AG10803 (cell line): ENCODE measurements around the gene B3GAT1.

Source experiments
- DNase-seq: peaks from one replicate; pipeline ENCODE4 v3.0.0; 2010; ENCODE audit warnings: low read depth
- H3K4me3 ChIP-seq: 2 replicates; pipeline ENCODE4 v1.5.1; 2011; ENCODE audit warnings: mild to moderate bottlenecking, low read length, control low read depth
- TF ChIP-seq, protein P1 (sequence below): conservative IDR thresholded peaks from 2 replicates; pipeline ENCODE4 v1.5.1; 2011; ENCODE audit warnings: mild to moderate bottlenecking, low read length, control low read depth, inconsistent platforms

The B3GAT1 gene

DNA sequence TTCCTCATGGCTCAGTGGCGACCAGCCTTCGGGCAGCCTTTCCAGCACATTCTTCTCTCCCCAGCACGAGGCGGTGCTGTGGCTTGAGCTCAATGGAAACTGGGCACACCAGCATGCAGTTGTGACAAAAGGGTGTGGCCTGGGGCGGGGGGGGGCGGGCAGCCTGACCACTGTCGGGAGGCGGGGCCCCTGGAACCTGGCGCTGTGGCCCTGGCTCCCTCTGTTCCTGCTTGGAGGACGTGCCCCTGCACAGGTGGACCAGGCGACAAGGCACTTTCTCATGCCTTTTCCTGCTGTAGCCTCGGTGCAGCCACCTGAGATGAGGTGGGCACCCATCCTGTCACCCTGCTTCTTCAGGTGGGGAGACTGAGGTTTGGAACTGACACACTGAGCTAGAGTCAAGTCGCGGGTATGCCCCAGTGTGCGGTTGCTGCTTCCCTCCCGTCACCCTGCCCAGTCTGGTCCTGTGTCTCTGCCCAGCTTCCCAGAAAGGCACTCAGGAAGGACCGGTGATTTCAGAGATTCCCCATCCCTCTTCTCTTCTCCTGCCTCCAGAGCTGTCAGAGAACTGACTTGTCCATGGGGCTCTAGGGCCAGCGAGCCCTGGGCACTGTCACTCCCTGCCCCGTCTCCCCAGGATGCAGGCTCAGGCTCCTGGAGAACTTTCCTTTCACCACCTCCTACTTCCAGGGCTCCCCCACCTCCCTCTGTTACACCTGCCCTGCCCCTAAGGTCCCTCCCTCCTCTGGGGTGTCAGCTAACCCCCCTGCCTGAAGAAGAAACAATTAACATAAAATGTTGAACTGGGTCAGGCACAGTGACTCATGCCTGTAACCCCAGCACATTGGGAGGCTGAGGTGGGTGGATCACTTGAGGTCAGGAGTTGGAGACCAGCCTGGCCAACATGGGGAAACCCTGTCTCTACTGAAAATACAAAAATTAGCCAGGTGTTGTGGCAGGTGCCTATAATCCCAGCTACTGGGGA is 9.9 kb downstream of the B3GAT1 start:
- H3K4me3 ChIP-seq, result no peak overlapping the region
- TF ChIP-seq, protein P1, sequence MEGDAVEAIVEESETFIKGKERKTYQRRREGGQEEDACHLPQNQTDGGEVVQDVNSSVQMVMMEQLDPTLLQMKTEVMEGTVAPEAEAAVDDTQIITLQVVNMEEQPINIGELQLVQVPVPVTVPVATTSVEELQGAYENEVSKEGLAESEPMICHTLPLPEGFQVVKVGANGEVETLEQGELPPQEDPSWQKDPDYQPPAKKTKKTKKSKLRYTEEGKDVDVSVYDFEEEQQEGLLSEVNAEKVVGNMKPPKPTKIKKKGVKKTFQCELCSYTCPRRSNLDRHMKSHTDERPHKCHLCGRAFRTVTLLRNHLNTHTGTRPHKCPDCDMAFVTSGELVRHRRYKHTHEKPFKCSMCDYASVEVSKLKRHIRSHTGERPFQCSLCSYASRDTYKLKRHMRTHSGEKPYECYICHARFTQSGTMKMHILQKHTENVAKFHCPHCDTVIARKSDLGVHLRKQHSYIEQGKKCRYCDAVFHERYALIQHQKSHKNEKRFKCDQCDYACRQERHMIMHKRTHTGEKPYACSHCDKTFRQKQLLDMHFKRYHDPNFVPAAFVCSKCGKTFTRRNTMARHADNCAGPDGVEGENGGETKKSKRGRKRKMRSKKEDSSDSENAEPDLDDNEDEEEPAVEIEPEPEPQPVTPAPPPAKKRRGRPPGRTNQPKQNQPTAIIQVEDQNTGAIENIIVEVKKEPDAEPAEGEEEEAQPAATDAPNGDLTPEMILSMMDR, result no peak
- DNase-seq, result no peak

DNA sequence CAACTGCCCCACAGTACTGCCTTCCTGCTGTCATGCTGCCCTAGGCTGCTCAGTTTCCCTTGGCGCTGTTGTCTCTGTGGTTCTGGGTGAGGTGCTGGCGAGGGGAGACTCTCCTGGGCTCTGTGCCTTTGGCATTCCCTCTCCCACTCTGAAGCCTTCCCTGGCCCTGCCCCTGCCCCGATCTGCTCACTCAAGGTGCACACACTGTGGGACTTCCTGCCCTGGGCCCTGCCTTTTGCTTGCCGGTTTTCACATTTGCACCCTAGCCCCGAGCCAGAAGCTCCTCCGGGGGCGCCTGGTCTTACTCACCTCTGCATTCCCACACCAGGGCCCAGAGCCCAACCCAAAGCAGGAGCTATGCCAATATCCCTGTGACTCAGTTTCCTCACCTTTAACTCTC is 12.0 kb downstream of the B3GAT1 start:
- TF ChIP-seq, protein P1, result no peak
- no peak overlapping the region for H3K4me3 ChIP-seq

DNA sequence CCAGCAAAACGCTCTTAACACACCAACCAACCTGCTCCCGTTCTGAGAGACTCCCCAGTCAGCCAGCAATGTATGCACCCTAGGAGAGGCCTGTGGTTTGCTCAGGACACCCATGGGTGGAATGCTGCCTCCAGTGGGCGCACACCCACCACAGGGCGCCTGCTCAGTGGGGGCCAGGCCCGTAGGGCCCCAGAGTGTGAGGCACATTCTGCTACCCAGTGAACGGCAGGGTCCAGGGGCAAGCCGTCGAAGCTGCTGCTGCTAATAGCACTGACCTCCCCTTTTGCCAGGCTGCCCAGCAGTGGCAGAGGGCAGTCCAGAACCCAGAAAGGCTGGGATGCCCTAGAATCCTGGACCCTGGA is 12.8 kb downstream of the B3GAT1 start:
- DNase-seq, result no peak
- H3K4me3 ChIP-seq, result no peak overlapping the region
- TF ChIP-seq, protein P1, result no peak

More for the DNA sequence above, 12.0 kb downstream of the B3GAT1 start:
- DNase-seq, result no peak

DNA sequence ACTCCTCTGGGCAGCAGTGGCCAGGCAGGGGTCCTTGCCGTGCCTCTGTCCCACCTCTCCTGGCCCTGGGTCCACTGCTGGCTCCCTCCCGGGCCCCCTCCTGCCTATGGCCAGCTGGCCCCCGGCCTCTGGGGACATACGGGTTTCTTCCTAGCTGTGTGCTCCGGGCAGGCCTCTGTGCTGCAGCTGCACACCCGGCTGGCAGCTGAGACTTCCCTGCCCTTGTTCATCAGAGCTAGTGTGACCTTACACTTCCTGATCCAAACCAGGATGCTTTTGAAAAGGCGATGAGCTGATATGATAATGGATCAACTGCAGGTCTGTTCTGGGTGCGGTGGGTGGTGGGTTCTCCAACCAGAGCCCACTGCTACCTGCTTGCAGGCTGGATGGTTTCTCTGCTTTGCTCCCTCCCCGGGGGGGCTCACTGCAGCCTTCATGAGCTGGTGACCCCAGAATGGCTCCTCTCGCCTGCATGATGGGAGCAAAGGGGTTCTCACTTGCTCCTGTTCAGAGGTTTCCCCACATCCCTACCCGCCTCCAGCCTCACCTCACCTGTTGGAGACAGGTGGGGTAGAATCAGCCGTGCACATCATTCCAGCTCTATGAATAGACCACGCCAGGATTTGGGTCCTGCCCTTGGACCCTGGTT is 13.3 kb downstream of the B3GAT1 start:
- DNase-seq, result no peak
- TF ChIP-seq, protein P1, result no peak
- no peak overlapping the region for H3K4me3 ChIP-seq

DNA sequence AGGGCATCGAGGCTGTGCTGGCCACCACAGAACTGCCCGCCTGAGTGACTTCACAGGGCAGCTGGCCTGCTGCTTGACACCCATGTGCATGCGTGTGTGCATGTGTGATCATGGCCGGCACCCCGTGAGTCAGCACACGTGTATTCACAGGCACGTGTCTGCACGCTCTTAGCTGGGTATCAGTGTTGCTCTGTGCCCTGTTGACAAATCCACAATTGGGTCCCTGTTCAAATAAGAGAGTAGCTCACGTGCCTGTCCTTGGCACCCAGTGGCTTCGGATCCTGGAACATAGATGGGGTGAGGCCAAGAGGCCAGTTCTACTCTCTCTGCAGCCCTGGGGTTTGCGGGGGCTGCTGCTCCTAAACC is 14.0 kb downstream of the B3GAT1 start:
- TF ChIP-seq, protein P1, result no peak
- H3K4me3 ChIP-seq, result no peak overlapping the region
- DNase-seq, result no peak

DNA sequence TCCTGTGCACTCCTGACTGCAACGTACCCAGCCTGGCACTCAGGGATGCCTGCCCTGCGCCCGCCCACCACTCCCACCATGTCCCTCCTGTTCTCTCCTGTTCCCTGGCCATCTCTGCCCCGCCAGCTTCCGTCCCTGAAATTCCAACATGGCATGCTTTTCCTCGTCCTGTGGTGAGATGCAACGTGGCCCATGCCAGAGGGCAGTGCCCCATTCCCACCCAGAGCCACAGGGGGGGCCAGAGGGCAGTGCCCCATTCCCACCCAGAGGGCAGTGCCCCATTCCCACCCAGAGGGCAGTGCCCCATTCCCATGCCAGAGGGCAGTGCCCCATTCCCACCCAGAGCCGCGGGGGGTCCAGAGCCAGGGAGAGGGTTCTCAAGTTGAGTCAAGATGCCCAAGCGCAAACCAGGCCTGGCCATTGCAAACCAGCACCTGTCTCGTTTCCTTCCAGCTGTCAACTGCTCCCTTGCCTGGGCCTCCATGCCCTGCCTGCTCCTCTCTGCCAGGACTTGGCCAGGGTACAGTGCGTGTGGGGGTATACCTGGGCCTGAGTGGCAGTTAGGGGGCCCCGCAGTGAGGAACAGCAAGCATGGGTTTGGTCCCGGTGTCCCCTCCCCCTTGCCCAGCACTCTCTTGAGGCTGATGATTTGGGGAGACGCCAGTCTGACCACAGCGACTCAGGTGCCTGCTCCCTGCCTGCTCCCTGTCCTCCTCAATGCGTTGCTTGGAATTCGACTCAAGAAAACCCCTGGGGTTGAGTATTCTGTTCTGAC is 14.6 kb downstream of the B3GAT1 start:
- TF ChIP-seq, protein P1, result no peak

More for the DNA sequence above, 14.6 kb downstream of the B3GAT1 start:
- no peak for DNase-seq
- no peak overlapping the region for H3K4me3 ChIP-seq
